Neural cell (in vitro differentiated cells): ENCODE results near the gene EDIL3. TPM values are rescaled to one million over a fixed set of nuclear protein-coding genes. Genes with fewer than 3 reads are reported as not detected.
"Not testable (repeated sequence)": the region's sequence is repeated elsewhere in the genome, so short reads cannot be mapped to it uniquely, and the experiment has no call there.

Source experiments
- H2AFZ ChIP-seq: fragments of 200-600, 300-800 bp; sonication (generic), shearing (Covaris generic); 2 replicates; pipeline ENCODE4 v1.6.0; 2014; ENCODE audit warnings: low read depth, mild to moderate bottlenecking, antibody characterized with exemption, low read length, moderate library complexity
- H3F3A ChIP-seq: fragments of 200-600 bp; shearing (Covaris generic); 2 replicates; pipeline ENCODE4 v1.6.1; 2016; ENCODE audit warnings: mild to moderate bottlenecking, moderate library complexity, mixed read lengths, antibody characterized with exemption, low read length; ENCODE audit not compliant: insufficient read depth, poor library complexity, severe bottlenecking
- H3K27ac ChIP-seq: fragments of 200-600, 300-800 bp; sonication (generic), shearing (Covaris generic); 2 replicates; pipeline ENCODE4 v1.5.1; 2014; ENCODE audit warnings: mild to moderate bottlenecking, low read length, moderate library complexity
- H3K27me3 ChIP-seq: fragments of 300-800, 200-600 bp; sonication (generic), shearing (Covaris generic); 2 replicates; pipeline ENCODE4 v1.6.0; 2014; ENCODE audit warnings: mild to moderate bottlenecking, low read depth, low read length, moderate library complexity; ENCODE audit not compliant: insufficient read depth
- H3K36me3 ChIP-seq: fragments of 300-800, 200-600 bp; sonication (generic), shearing (Covaris generic); 2 replicates; pipeline ENCODE4 v1.5.1; 2014; ENCODE audit warnings: mild to moderate bottlenecking, antibody characterized with exemption, low read length, moderate library complexity; ENCODE audit not compliant: insufficient read depth
- H3K4me2 ChIP-seq: fragments of 300-800, 200-600 bp; sonication (generic), shearing (Covaris generic); 2 replicates; pipeline ENCODE4 v1.6.0; 2014; ENCODE audit warnings: mild to moderate bottlenecking, low read length
- H3K4me3 ChIP-seq: fragments of 300-800, 200-600 bp; sonication (generic), shearing (Covaris generic); 2 replicates; pipeline ENCODE4 v1.5.1; 2014; ENCODE audit warnings: mild to moderate bottlenecking, low read length, moderate library complexity
- H3K79me2 ChIP-seq: fragments of 200-600 bp; shearing (Covaris generic); replicated peaks from 2 replicates; pipeline ENCODE4 v1.6.0; 2014; ENCODE audit warnings: mild to moderate bottlenecking, low read length, moderate library complexity; ENCODE audit not compliant: insufficient read depth
- H3K9ac ChIP-seq: fragments of 300-800, 200-600 bp; sonication (generic), shearing (Covaris generic); 2 replicates; pipeline ENCODE4 v1.6.1; 2016; ENCODE audit warnings: mild to moderate bottlenecking, low read length, mixed read lengths
- H3K9me2 ChIP-seq: fragments of 200-600 bp; shearing (Covaris generic); 2 replicates; pipeline ENCODE4 v1.6.1; 2016; ENCODE audit warnings: mild to moderate bottlenecking, low read length, mixed read lengths; ENCODE audit not compliant: insufficient read depth
- H3K9me3 ChIP-seq: fragments of 200-600, 300-800 bp; sonication (generic), shearing (Covaris generic); 2 replicates; pipeline ENCODE4 v1.6.1; 2016; ENCODE audit warnings: mild to moderate bottlenecking, mixed run types, low read length, moderate library complexity, mixed read lengths
- H4K20me1 ChIP-seq: fragments of 200-600 bp; shearing (Covaris generic); 2 replicates; pipeline ENCODE4 v1.6.1; 2016; ENCODE audit warnings: mild to moderate bottlenecking, mixed run types; ENCODE audit not compliant: insufficient read depth
- EP300 ChIP-seq: fragments of 450-650 bp; conservative IDR thresholded peaks from 2 replicates; pipeline ENCODE4 v1.6.1; 2014; ENCODE audit warnings: antibody characterized with exemption, mild to moderate bottlenecking, moderate library complexity; ENCODE audit not compliant: poor library complexity, severe bottlenecking
- EZH2 ChIP-seq: fragments of 200-600, 300-800 bp; shearing (Covaris generic), sonication (generic); IDR thresholded peaks from 2 replicates; pipeline ENCODE4 v1.6.1; 2014; ENCODE audit warnings: antibody characterized with exemption, low read length, borderline replicate concordance, mild to moderate bottlenecking; ENCODE audit not compliant: insufficient read depth, poor library complexity, severe bottlenecking
- MXI1 ChIP-seq: fragments of 450-650 bp; conservative IDR thresholded peaks from 2 replicates; pipeline ENCODE4 v1.6.1; 2014; ENCODE audit warnings: antibody characterized with exemption, mild to moderate bottlenecking; ENCODE audit not compliant: poor library complexity, severe bottlenecking
- TAF1 ChIP-seq: IDR thresholded peaks from 2 replicates; pipeline ENCODE4 v1.6.1; 2012; ENCODE audit warnings: low read depth
- polyA plus RNA-seq: library from polyadenylated mRNA; depleted of rRNA; stranded (reverse); fragments of >200 nt; gene quantifications from 2 replicates; pipeline ENCODE4 v1.2.3, GENCODE V29; 2014
- TF ChIP-seq, protein P1 (sequence below): fragments of 450-650 bp; IDR thresholded peaks from 2 replicates; pipeline ENCODE4 v1.5.1; 2014; ENCODE audit warnings: antibody characterized with exemption, mild to moderate bottlenecking, moderate library complexity; ENCODE audit not compliant: poor library complexity, severe bottlenecking
- TF ChIP-seq, protein P2 (sequence below): IDR thresholded peaks from 2 replicates; pipeline ENCODE4 v1.6.1; 2012; ENCODE audit warnings: borderline replicate concordance

The EDIL3 gene
- polyA plus RNA-seq, 1 donor from 2014 or later, result 6.1 TPM

DNA sequence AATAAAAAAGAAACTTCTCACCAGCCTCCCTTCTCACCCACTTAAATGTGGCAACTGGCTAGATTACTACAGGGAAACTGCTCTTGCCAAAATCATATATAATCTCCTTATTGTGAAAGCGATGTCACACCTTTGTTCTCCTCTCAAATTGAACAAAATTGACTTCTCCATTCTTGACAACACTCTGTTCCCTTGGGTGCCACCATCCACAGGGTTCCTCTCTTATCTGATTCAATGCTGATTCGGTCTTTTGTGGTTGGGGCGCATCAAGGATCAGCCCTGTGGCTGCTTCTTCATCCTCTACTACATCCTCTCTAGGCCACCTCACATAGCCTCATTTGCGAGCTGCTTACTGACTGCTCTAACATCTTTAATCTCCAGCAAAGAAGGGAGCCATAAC, 86.1 kb downstream of the EDIL3 start:
- H3K79me2 ChIP-seq, result no peaks in the 10 kb centered on the region
- H3K9me2 ChIP-seq, result no peaks in the 10 kb centered on the region
- H3K27me3 ChIP-seq, result no peaks in the 10 kb centered on the region
- no peaks in the 10 kb centered on the region for H3F3A ChIP-seq
- no peak overlapping the region for H3K9ac ChIP-seq
- no peak overlapping the region for H3K4me3 ChIP-seq
- H3K4me2 ChIP-seq, result no peak overlapping the region
- H3K36me3 ChIP-seq, result no peaks in the 10 kb centered on the region
- H4K20me1 ChIP-seq, result no peaks in the 10 kb centered on the region
- H2AFZ ChIP-seq, result no peak overlapping the region
- H3K27ac ChIP-seq, result no peak overlapping the region
- TF ChIP-seq EZH2 (no peak), TAF1 (no peak), MXI1 (no peak), EP300 (no peak)
- TF ChIP-seq, protein P1, sequence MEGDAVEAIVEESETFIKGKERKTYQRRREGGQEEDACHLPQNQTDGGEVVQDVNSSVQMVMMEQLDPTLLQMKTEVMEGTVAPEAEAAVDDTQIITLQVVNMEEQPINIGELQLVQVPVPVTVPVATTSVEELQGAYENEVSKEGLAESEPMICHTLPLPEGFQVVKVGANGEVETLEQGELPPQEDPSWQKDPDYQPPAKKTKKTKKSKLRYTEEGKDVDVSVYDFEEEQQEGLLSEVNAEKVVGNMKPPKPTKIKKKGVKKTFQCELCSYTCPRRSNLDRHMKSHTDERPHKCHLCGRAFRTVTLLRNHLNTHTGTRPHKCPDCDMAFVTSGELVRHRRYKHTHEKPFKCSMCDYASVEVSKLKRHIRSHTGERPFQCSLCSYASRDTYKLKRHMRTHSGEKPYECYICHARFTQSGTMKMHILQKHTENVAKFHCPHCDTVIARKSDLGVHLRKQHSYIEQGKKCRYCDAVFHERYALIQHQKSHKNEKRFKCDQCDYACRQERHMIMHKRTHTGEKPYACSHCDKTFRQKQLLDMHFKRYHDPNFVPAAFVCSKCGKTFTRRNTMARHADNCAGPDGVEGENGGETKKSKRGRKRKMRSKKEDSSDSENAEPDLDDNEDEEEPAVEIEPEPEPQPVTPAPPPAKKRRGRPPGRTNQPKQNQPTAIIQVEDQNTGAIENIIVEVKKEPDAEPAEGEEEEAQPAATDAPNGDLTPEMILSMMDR, result no peak
- TF ChIP-seq, protein P2, sequence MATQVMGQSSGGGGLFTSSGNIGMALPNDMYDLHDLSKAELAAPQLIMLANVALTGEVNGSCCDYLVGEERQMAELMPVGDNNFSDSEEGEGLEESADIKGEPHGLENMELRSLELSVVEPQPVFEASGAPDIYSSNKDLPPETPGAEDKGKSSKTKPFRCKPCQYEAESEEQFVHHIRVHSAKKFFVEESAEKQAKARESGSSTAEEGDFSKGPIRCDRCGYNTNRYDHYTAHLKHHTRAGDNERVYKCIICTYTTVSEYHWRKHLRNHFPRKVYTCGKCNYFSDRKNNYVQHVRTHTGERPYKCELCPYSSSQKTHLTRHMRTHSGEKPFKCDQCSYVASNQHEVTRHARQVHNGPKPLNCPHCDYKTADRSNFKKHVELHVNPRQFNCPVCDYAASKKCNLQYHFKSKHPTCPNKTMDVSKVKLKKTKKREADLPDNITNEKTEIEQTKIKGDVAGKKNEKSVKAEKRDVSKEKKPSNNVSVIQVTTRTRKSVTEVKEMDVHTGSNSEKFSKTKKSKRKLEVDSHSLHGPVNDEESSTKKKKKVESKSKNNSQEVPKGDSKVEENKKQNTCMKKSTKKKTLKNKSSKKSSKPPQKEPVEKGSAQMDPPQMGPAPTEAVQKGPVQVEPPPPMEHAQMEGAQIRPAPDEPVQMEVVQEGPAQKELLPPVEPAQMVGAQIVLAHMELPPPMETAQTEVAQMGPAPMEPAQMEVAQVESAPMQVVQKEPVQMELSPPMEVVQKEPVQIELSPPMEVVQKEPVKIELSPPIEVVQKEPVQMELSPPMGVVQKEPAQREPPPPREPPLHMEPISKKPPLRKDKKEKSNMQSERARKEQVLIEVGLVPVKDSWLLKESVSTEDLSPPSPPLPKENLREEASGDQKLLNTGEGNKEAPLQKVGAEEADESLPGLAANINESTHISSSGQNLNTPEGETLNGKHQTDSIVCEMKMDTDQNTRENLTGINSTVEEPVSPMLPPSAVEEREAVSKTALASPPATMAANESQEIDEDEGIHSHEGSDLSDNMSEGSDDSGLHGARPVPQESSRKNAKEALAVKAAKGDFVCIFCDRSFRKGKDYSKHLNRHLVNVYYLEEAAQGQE, result no peak
- no peaks in the 10 kb centered on the region for H3K9me3 ChIP-seq

- H4K20me1 ChIP-seq, H3K79me2 ChIP-seq, H2AFZ ChIP-seq, H3K9ac ChIP-seq, H3K4me3 ChIP-seq, H3K27me3 ChIP-seq, H3K27ac ChIP-seq, H3K9me2 ChIP-seq, H3K9me3 ChIP-seq, H3F3A ChIP-seq, H3K36me3 ChIP-seq, H3K4me2 ChIP-seq: not testable (repeated sequence)
Measured at GRCh38 chr5:84297641-84298040, 87.0 kb downstream of the EDIL3 start.

GRCh38 chr5:84292788-84293653, 91.7 kb downstream of the EDIL3 start:
- H3K4me2 ChIP-seq, result no peak overlapping the region
- H3K4me3 ChIP-seq, result no peak overlapping the region
- H2AFZ ChIP-seq, result no peak overlapping the region
- no peaks in the 10 kb centered on the region for H3K9me3 ChIP-seq
- H3K27me3 ChIP-seq, result no peaks in the 10 kb centered on the region
- no peaks in the 10 kb centered on the region for H3K9me2 ChIP-seq
- no peak overlapping the region for H3K27ac ChIP-seq
- no peaks in the 10 kb centered on the region for H3F3A ChIP-seq
- H4K20me1 ChIP-seq, result no peaks in the 10 kb centered on the region
- no peaks in the 10 kb centered on the region for H3K36me3 ChIP-seq
- H3K79me2 ChIP-seq, result no peaks in the 10 kb centered on the region
- TF ChIP-seq EP300, result no peak
- TF ChIP-seq, protein P1, result no peak
- TF ChIP-seq TAF1, result no peak
- no peak for TF ChIP-seq MXI1
- H3K9ac ChIP-seq, result no peak overlapping the region
